B cell (primary cell): ENCODE data around the gene ANAPC5.

Experiments used
- CTCF ChIP-seq: fragments of 200-600 bp; IDR thresholded peaks from one replicate; pipeline ENCODE4 v1.8.0; 2022; ENCODE audit warnings: antibody characterized with exemption, mild to moderate bottlenecking
- EZH2 ChIP-seq: IDR thresholded peaks from 2 replicates; pipeline ENCODE4 v1.6.1; 2012; ENCODE audit warnings: borderline replicate concordance, low read depth, mild to moderate bottlenecking, moderate library complexity, low read length; ENCODE audit not compliant: insufficient read depth, poor library complexity, severe bottlenecking

GRCh38 chr12:121398355-121398754, 46.1 kb upstream of the ANAPC5 start:
- TF ChIP-seq EZH2 (no peak), CTCF (no peak)
